Naive thymus-derived CD4-positive, alpha-beta T cell (primary cell): Measurements from ENCODE around the gene KLF11. TPM values are rescaled to one million over a fixed set of nuclear protein-coding genes. Genes with fewer than 3 reads are reported as not detected.

Experiments
- ATAC-seq: fragments of 150-1000 bp; cut with Tn5 transposase; 2 replicates; pipeline ENCODE4 v1.10.0; 2021; ENCODE audit warnings: mild to moderate bottlenecking, moderate library complexity
- CTCF ChIA-PET: fragments of 350-600 bp; sonication (Branson Sonifier 250); formaldehyde crosslinking; loops from one replicate; lab custom pipeline; 2021; ENCODE audit warnings: antibody characterized with exemption; lab: Charles Lee
- POLR2A ChIA-PET: fragments of 350-600 bp; sonication (Branson Sonifier 250); formaldehyde crosslinking; loops from one replicate; lab custom pipeline; 2021; ENCODE audit warnings: antibody characterized with exemption, inconsistent platforms; lab: Charles Lee
- DNase-seq, 9 donors: peaks; one replicate each; pipeline versions ENCODE4 v3.0.0 to v3.0.0-alpha.2; 2020 to 2022; ENCODE audit warnings: mixed read lengths in 1 of 9
- H3K27ac ChIP-seq: one replicate; pipeline ENCODE4 v1.7.0; 2013; ENCODE audit warnings: mild to moderate bottlenecking, low read depth, low read length, moderate library complexity
- H3K27me3 ChIP-seq, 2 donors: one replicate each; pipeline ENCODE4 v1.7.0; 2013; ENCODE audit warnings: low read length in 2 of 2, mild to moderate bottlenecking in 2 of 2, moderate library complexity in 2 of 2; ENCODE audit not compliant: control insufficient read depth in 2 of 2, insufficient read depth in 2 of 2
- H3K36me3 ChIP-seq, 3 experiments: 1 replicate in 2 of 3; 2 replicates in 1 of 3; pipeline ENCODE4 v1.7.0; 2013; ENCODE audit warnings: low read length in 3 of 3, mild to moderate bottlenecking in 3 of 3, moderate library complexity in 1 of 3; ENCODE audit not compliant: insufficient read depth in 3 of 3, control insufficient read depth in 2 of 3
- H3K4me1 ChIP-seq, 2 donors: one replicate each; pipeline ENCODE4 v1.7.0; 2013; ENCODE audit warnings: low read length in 2 of 2, mild to moderate bottlenecking in 2 of 2, moderate library complexity in 1 of 2; ENCODE audit not compliant: control insufficient read depth in 2 of 2, insufficient read depth in 2 of 2
- H3K4me3 ChIP-seq: 2 replicates; pipeline ENCODE4 v1.7.0; 2013; ENCODE audit warnings: mild to moderate bottlenecking, low read length
- H3K9me3 ChIP-seq, 3 experiments: 1 replicate in 2 of 3; 2 replicates in 1 of 3; pipeline ENCODE4 v1.7.0; 2013; ENCODE audit warnings: low read length in 3 of 3; ENCODE audit not compliant: control insufficient read depth in 2 of 3
- H3K27ac Mint-ChIP-seq, 9 donors: one replicate each; pipeline ENCODE4 v1.8.0; 2020 to 2022; ENCODE audit warnings: mixed read lengths in 9 of 9, mild to moderate bottlenecking in 8 of 9, moderate library complexity in 5 of 9, inconsistent platforms in 2 of 9
- H3K27me3 Mint-ChIP-seq, 5 donors: one replicate each; pipeline ENCODE4 v1.8.0; 2021 to 2022; ENCODE audit warnings: mixed read lengths in 5 of 5, mild to moderate bottlenecking in 1 of 5
- H3K36me3 Mint-ChIP-seq, 5 donors: one replicate each; pipeline ENCODE4 v1.8.0; 2020 to 2022; ENCODE audit warnings: mixed read lengths in 5 of 5, mild to moderate bottlenecking in 3 of 5, inconsistent platforms in 1 of 5
- H3K4me1 Mint-ChIP-seq, 7 donors: one replicate each; pipeline ENCODE4 v1.8.0; 2020 to 2022; ENCODE audit warnings: mixed read lengths in 7 of 7, mild to moderate bottlenecking in 3 of 7, inconsistent platforms in 1 of 7
- H3K4me3 Mint-ChIP-seq, 10 donors: one replicate each; pipeline ENCODE4 v1.8.0; 2020 to 2022; ENCODE audit warnings: mild to moderate bottlenecking in 10 of 10, mixed read lengths in 10 of 10, moderate library complexity in 6 of 10, inconsistent platforms in 2 of 10
- H3K9me3 Mint-ChIP-seq, 11 donors: one replicate each; pipeline ENCODE4 v1.8.0; 2020 to 2022; ENCODE audit warnings: mixed read lengths in 11 of 11, mild to moderate bottlenecking in 4 of 11, inconsistent platforms in 1 of 11, moderate library complexity in 1 of 11
- intact Hi-C, 2 donors: fragments of 100-400 bp; cut with micrococcal nuclease; formaldehyde crosslinking; loops; one replicate each; pipeline ENCODE4 v1.15.1; 2023
- polyA plus RNA-seq, 2 donors: library from polyadenylated mRNA; unstranded; fragments of 300-500 nt; fragmentation: Illumina TruSeq; gene quantifications; one replicate each; pipeline ENCODE4 v1.2.3, GENCODE V29; 2021
- total RNA-seq, 6 experiments: library from RNA in 5 of 6; stranded (reverse) in 5 of 6; gene quantifications; 1 replicate in 5 of 6; 2 replicates in 1 of 6; pipeline ENCODE4 v1.2.3 and lab custom pipeline; 2021 to 2026

KLF11 gene
- total and polyA plus RNA-seq, 7 experiments from 2014 or later, result 1.3 to 48.6 (median 4.8) TPM

- CTCF ChIA-PET, result no interaction called here
- ATAC-seq (no peak), DNase-seq (no peak)
- no peaks in the 10 kb centered on the region for H3K9me3 ChIP-seq
- intact Hi-C loops, result no loop called here
- H3K36me3 ChIP-seq, result no peaks in the 10 kb centered on the region
- no peak overlapping the region for H3K27ac Mint-ChIP-seq
- peaks cover 0 to 1% (median 0%) of the 10 kb centered on the region in 5 donors for H3K36me3 Mint-ChIP-seq
- no peak overlapping the region for H3K4me3 Mint-ChIP-seq
- peaks cover 0 to 3% (median 0%) of the 10 kb centered on the region in 7 donors for H3K4me1 Mint-ChIP-seq
- H3K27ac ChIP-seq, result no peak overlapping the region
- peaks cover 0 to 4% (median 0%) of the 10 kb centered on the region in 5 donors for H3K27me3 Mint-ChIP-seq
- H3K27me3 ChIP-seq, result no peaks in the 10 kb centered on the region
- H3K4me3 ChIP-seq, result no peak overlapping the region
- POLR2A ChIA-PET, result no interaction called here
- H3K9me3 Mint-ChIP-seq, result no peaks in the 10 kb centered on the region
- H3K4me1 ChIP-seq, result no peaks in the 10 kb centered on the region
Measured at GRCh38 chr2:9999693-10000092, 43.7 kb upstream of the KLF11 start.

GRCh38 chr2:10000541-10000940, 42.8 kb upstream of the KLF11 start:
- Mint-ChIP-seq H3K4me3 (no peak overlapping the region), H3K4me1 (peaks cover 0 to 3% (median 0%) of the 10 kb centered on the region in 7 donors), H3K36me3 (no peaks in the 10 kb centered on the region), H3K9me3 (no peaks in the 10 kb centered on the region), H3K27ac (no peak overlapping the region), H3K27me3 (peaks cover 0 to 3% (median 0%) of the 10 kb centered on the region in 5 donors)
- DNase-seq, result no peak
- intact Hi-C loops, result no loop called here
- POLR2A ChIA-PET, result no interaction called here
- Histone ChIP-seq H3K4me1 (no peaks in the 10 kb centered on the region), H3K4me3 (no peak overlapping the region), H3K9me3 (no peaks in the 10 kb centered on the region), H3K27me3 (no peaks in the 10 kb centered on the region), H3K27ac (no peak overlapping the region), H3K36me3 (no peaks in the 10 kb centered on the region)
- CTCF ChIA-PET, result no interaction called here
- ATAC-seq, result no peak

- Mint-ChIP-seq H3K27ac (no peak overlapping the region), H3K36me3 (no peaks in the 10 kb centered on the region), H3K4me1 (peaks cover 0 to 3% (median 0%) of the 10 kb centered on the region in 7 donors), H3K9me3 (no peaks in the 10 kb centered on the region), H3K4me3 (no peak overlapping the region), H3K27me3 (peaks cover 0 to 7% (median 1%) of the 10 kb centered on the region in 5 donors)
- CTCF ChIA-PET, result no interaction called here
- Histone ChIP-seq H3K9me3 (no peaks in the 10 kb centered on the region), H3K27me3 (no peaks in the 10 kb centered on the region), H3K4me1 (no peaks in the 10 kb centered on the region), H3K27ac (no peak overlapping the region), H3K4me3 (no peak overlapping the region), H3K36me3 (no peaks in the 10 kb centered on the region)
- no peak for ATAC-seq
- POLR2A ChIA-PET, result no interaction called here
- DNase-seq, result no peak
- intact Hi-C loops, result no loop called here
Measured at GRCh38 chr2:10001586-10001985, 41.8 kb upstream of the KLF11 start.

- Histone ChIP-seq H3K27me3 (no peaks in the 10 kb centered on the region), H3K36me3 (no peaks in the 10 kb centered on the region), H3K4me1 (no peaks in the 10 kb centered on the region), H3K27ac (no peak overlapping the region), H3K9me3 (no peaks in the 10 kb centered on the region), H3K4me3 (no peak overlapping the region)
- no peak for DNase-seq
- peaks cover 4 to 12% (median 5%) of the 10 kb centered on the region in 5 donors for H3K27me3 Mint-ChIP-seq
- H3K4me1 Mint-ChIP-seq, result peaks cover 0 to 3% (median 0%) of the 10 kb centered on the region in 7 donors
- H3K36me3 Mint-ChIP-seq, result no peaks in the 10 kb centered on the region
- H3K27ac Mint-ChIP-seq, result no peak overlapping the region
- intact Hi-C loops, result no loop called here
- ATAC-seq, result no peak
- CTCF ChIA-PET, result no interaction called here
- POLR2A ChIA-PET, result no interaction called here
- H3K9me3 Mint-ChIP-seq, result no peaks in the 10 kb centered on the region
- H3K4me3 Mint-ChIP-seq, result no peak overlapping the region
Measured at GRCh38 chr2:10002109-10002508, 41.2 kb upstream of the KLF11 start.

- no peak overlapping the region for H3K4me3 ChIP-seq
- DNase-seq (no peak), ATAC-seq (no peak)
- H3K36me3 ChIP-seq, result no peaks in the 10 kb centered on the region
- H3K27me3 ChIP-seq, result no peaks in the 10 kb centered on the region
- intact Hi-C loops, result no loop called here
- H3K27me3 Mint-ChIP-seq, result peaks cover 6 to 17% (median 11%) of the 10 kb centered on the region in 5 donors
- no peaks in the 10 kb centered on the region for H3K9me3 Mint-ChIP-seq
- no peak overlapping the region for H3K27ac ChIP-seq
- ChIA-PET CTCF (interaction anchor here (1.3 kb wide), 1 partner anchor 18 kb away, joined by 3 read pairs; no protein-coding TSS in a partner anchor), POLR2A (no interaction called here)
- no peaks in the 10 kb centered on the region for H3K4me1 ChIP-seq
- no peaks in the 10 kb centered on the region for H3K9me3 ChIP-seq
- peaks cover 0 to 3% (median 0%) of the 10 kb centered on the region in 7 donors for H3K4me1 Mint-ChIP-seq
- no peak overlapping the region for H3K27ac Mint-ChIP-seq
- no peaks in the 10 kb centered on the region for H3K36me3 Mint-ChIP-seq
- H3K4me3 Mint-ChIP-seq, result no peak overlapping the region
Measured at GRCh38 chr2:10002681-10003080, 40.7 kb upstream of the KLF11 start.

- no peak for DNase-seq
- Mint-ChIP-seq H3K9me3 (no peaks in the 10 kb centered on the region), H3K4me3 (no peak overlapping the region), H3K27me3 (peaks cover 6 to 21% (median 11%) of the 10 kb centered on the region in 5 donors), H3K4me1 (peaks cover 0 to 3% (median 0%) of the 10 kb centered on the region in 7 donors), H3K27ac (peak overlapping the region in 1 of 9 donors; percentile 7), H3K36me3 (no peaks in the 10 kb centered on the region)
- Histone ChIP-seq H3K9me3 (no peaks in the 10 kb centered on the region), H3K27ac (no peak overlapping the region), H3K27me3 (no peaks in the 10 kb centered on the region), H3K36me3 (no peaks in the 10 kb centered on the region), H3K4me1 (no peaks in the 10 kb centered on the region), H3K4me3 (no peak overlapping the region)
- POLR2A ChIA-PET, result no interaction called here
- intact Hi-C loops, result no loop called here
- CTCF ChIA-PET, result interaction anchor here (0.7 to 1.3 kb wide), 2 partner anchors 19 to 118 kb away, joined by 3 read pairs; no protein-coding TSS in a partner anchor
- no peak for ATAC-seq
Measured at GRCh38 chr2:10003206-10004125, 39.9 kb upstream of the KLF11 start.
